Astrocyte (in vitro differentiated cells and primary cell): Measurements from ENCODE around the gene MCM3AP. TPM values are rescaled to one million over a fixed set of nuclear protein-coding genes. Genes with fewer than 3 reads are reported as not detected.

Experiments
- DNase-seq: peaks from one replicate; pipeline ENCODE4 v3.0.0-alpha.2; 2010; ENCODE audit warnings: low read depth
- FAIRE-seq: peaks from 2 replicates; lab custom pipeline; 2011; peaks lifted over from hg19 to GRCh38; lab: Jason Lieb, UNC
- H2AFZ ChIP-seq: 2 replicates; pipeline ENCODE4 v1.6.0; 2012; ENCODE audit warnings: low read depth, low read length, inconsistent platforms
- H3K27ac ChIP-seq: 2 replicates; pipeline ENCODE4 v1.5.1; 2011; ENCODE audit warnings: low read depth, low read length, inconsistent platforms
- H3K27me3 ChIP-seq: 2 replicates; pipeline ENCODE4 v1.6.0; 2011; ENCODE audit warnings: low read length, inconsistent platforms; ENCODE audit not compliant: insufficient read depth
- H3K36me3 ChIP-seq: 2 replicates; pipeline ENCODE4 v1.5.1; 2011; ENCODE audit warnings: low read length, inconsistent platforms; ENCODE audit not compliant: insufficient read depth
- H3K4me1 ChIP-seq: 2 replicates; pipeline ENCODE4 v1.5.1; 2011; ENCODE audit warnings: low read length, inconsistent platforms; ENCODE audit not compliant: insufficient read depth
- H3K4me2 ChIP-seq: 2 replicates; pipeline ENCODE4 v1.6.0; 2012; ENCODE audit warnings: low read length, inconsistent platforms
- H3K4me3 ChIP-seq: 2 replicates; pipeline ENCODE4 v1.5.1; 2011; ENCODE audit warnings: low read depth, mild to moderate bottlenecking, low read length, inconsistent platforms; ENCODE audit not compliant: insufficient read depth
- H3K79me2 ChIP-seq: 2 replicates; pipeline ENCODE4 v1.6.0; 2012; ENCODE audit warnings: mild to moderate bottlenecking, low read length, inconsistent platforms; ENCODE audit not compliant: insufficient read depth
- H3K9ac ChIP-seq: 2 replicates; pipeline ENCODE4 v1.6.0; 2012; ENCODE audit warnings: mild to moderate bottlenecking, low read length, inconsistent platforms
- H3K9me3 ChIP-seq: 2 replicates; pipeline ENCODE4 v1.5.1; 2012; ENCODE audit warnings: low read depth, mild to moderate bottlenecking, low read length, inconsistent platforms; ENCODE audit not compliant: insufficient read depth
- H4K20me1 ChIP-seq: 2 replicates; pipeline ENCODE4 v1.6.0; 2012; ENCODE audit warnings: low read length, inconsistent platforms; ENCODE audit not compliant: insufficient read depth
- H3K27ac Mint-ChIP-seq: one replicate; pipeline ENCODE4 v1.8.0; 2021; ENCODE audit warnings: mild to moderate bottlenecking, mixed read lengths; ENCODE audit not compliant: unreplicated experiment
- H3K27me3 Mint-ChIP-seq: one replicate; pipeline ENCODE4 v1.8.0; 2021; ENCODE audit warnings: low read depth, mixed read lengths; ENCODE audit not compliant: unreplicated experiment
- H3K36me3 Mint-ChIP-seq: one replicate; pipeline ENCODE4 v1.8.0; 2021; ENCODE audit warnings: low read depth, mixed read lengths; ENCODE audit not compliant: unreplicated experiment
- H3K4me1 Mint-ChIP-seq: one replicate; pipeline ENCODE4 v1.8.0; 2021; ENCODE audit warnings: low read depth, mixed read lengths; ENCODE audit not compliant: unreplicated experiment
- H3K4me3 Mint-ChIP-seq: one replicate; pipeline ENCODE4 v1.8.0; 2021; ENCODE audit warnings: mild to moderate bottlenecking, moderate library complexity, mixed read lengths; ENCODE audit not compliant: unreplicated experiment
- H3K9me3 Mint-ChIP-seq: one replicate; pipeline ENCODE4 v1.8.0; 2021; ENCODE audit warnings: mild to moderate bottlenecking, mixed read lengths; ENCODE audit not compliant: unreplicated experiment
- CTCF ChIP-seq: IDR thresholded peaks from 2 replicates; pipeline ENCODE4 v1.5.1; 2011; ENCODE audit warnings: low read depth, mild to moderate bottlenecking, inconsistent platforms, low read length, moderate library complexity; ENCODE audit not compliant: insufficient read depth
- EZH2 ChIP-seq: IDR thresholded peaks from 2 replicates; pipeline ENCODE4 v1.6.1; 2012; ENCODE audit warnings: mild to moderate bottlenecking, low read length, inconsistent platforms; ENCODE audit not compliant: insufficient read depth
- total RNA-seq: library from RNA; stranded (reverse); gene quantifications from 2 replicates; pipeline ENCODE4 v1.2.1, GENCODE V29; 2021

Gene MCM3AP
- total RNA-seq, 1 donor from 2014 or later, result 84.2 TPM

- Histone ChIP-seq H3K79me2 (peaks cover 4% of the 10 kb centered on the region), H3K4me2 (no peak overlapping the region), H3K4me1 (no peaks in the 10 kb centered on the region), H3K36me3 (no peaks in the 10 kb centered on the region), H2AFZ (no peak overlapping the region), H4K20me1 (peaks cover 72% of the 10 kb centered on the region), H3K9me3 (no peaks in the 10 kb centered on the region), H3K27me3 (no peaks in the 10 kb centered on the region), H3K27ac (no peak overlapping the region), H3K9ac (no peak overlapping the region), H3K4me3 (no peak overlapping the region)
- Mint-ChIP-seq H3K27ac (peak overlapping the region; percentile 62), H3K36me3 (peaks cover 9% of the 10 kb centered on the region), H3K4me1 (peaks cover 2% of the 10 kb centered on the region), H3K9me3 (no peaks in the 10 kb centered on the region), H3K27me3 (no peaks in the 10 kb centered on the region), H3K4me3 (no peak overlapping the region)
- DNase-seq (no peak), FAIRE-seq (no peak)
- TF ChIP-seq EZH2 (no peak), CTCF (no peak)
Measured at GRCh38 chr21:46216132-46216747, 69.2 kb downstream of the MCM3AP start.

- Histone ChIP-seq H3K9ac (no peak overlapping the region), H3K36me3 (no peaks in the 10 kb centered on the region), H3K79me2 (peaks cover 4% of the 10 kb centered on the region), H3K4me1 (no peaks in the 10 kb centered on the region), H3K4me3 (no peak overlapping the region), H2AFZ (no peak overlapping the region), H4K20me1 (peaks cover 69% of the 10 kb centered on the region), H3K4me2 (no peak overlapping the region), H3K27me3 (no peaks in the 10 kb centered on the region), H3K27ac (no peak overlapping the region), H3K9me3 (no peaks in the 10 kb centered on the region)
- peaks cover 2% of the 10 kb centered on the region for H3K4me1 Mint-ChIP-seq
- TF ChIP-seq EZH2 (no peak), CTCF (no peak)
- H3K27me3 Mint-ChIP-seq, result no peaks in the 10 kb centered on the region
- no peak overlapping the region for H3K4me3 Mint-ChIP-seq
- H3K36me3 Mint-ChIP-seq, result peaks cover 7% of the 10 kb centered on the region
- no peaks in the 10 kb centered on the region for H3K9me3 Mint-ChIP-seq
- H3K27ac Mint-ChIP-seq, result peak overlapping the region; percentile 62
- FAIRE-seq (no peak), DNase-seq (no peak)
Measured at GRCh38 chr21:46215436-46216131, 69.8 kb downstream of the MCM3AP start.
